ES-I3 (cell line): ENCODE data around the gene PMEPA1.

Experiments used
- H3K36me3 ChIP-seq: 2 replicates; pipeline ENCODE4 v1.6.1; 2013; ENCODE audit warnings: mild to moderate bottlenecking, low read length, control low read depth, moderate library complexity; ENCODE audit not compliant: insufficient read depth
- H3K4me1 ChIP-seq: 2 replicates; pipeline ENCODE4 v1.6.1; 2013; ENCODE audit warnings: mild to moderate bottlenecking, control low read depth, low read length; ENCODE audit not compliant: insufficient read depth
- H3K9ac ChIP-seq: 2 replicates; pipeline ENCODE4 v1.6.1; 2013; ENCODE audit warnings: low read depth, mild to moderate bottlenecking, low read length, moderate library complexity
- H3K9me3 ChIP-seq: 2 replicates; pipeline ENCODE4 v1.6.1; 2013; ENCODE audit warnings: mild to moderate bottlenecking, low read length, moderate library complexity; ENCODE audit not compliant: control insufficient read depth, insufficient read depth

Gene PMEPA1

GRCh38 chr20:57625978-57626377, 83.8 kb downstream of the PMEPA1 start:
- Histone ChIP-seq H3K4me1 (no peaks in the 10 kb centered on the region), H3K36me3 (no peaks in the 10 kb centered on the region), H3K9me3 (no peaks in the 10 kb centered on the region; the same call in 1 of the 2 replicates), H3K9ac (no peak overlapping the region)

GRCh38 chr20:57625181-57625958, 84.4 kb downstream of the PMEPA1 start:
- H3K36me3 ChIP-seq: no peaks in the 10 kb centered on the region
- no peaks in the 10 kb centered on the region for H3K4me1 ChIP-seq
- no peak overlapping the region for H3K9ac ChIP-seq
- no peaks in the 10 kb centered on the region; the same call in 1 of the 2 replicates for H3K9me3 ChIP-seq

- H3K36me3 ChIP-seq: no peaks in the 10 kb centered on the region
- no peaks in the 10 kb centered on the region for H3K4me1 ChIP-seq
- H3K9ac ChIP-seq: no peak overlapping the region
Observed at GRCh38 chr20:57624124-57624523, 85.7 kb downstream of the PMEPA1 start.

GRCh38 chr20:57622579-57623381, 87.0 kb downstream of the PMEPA1 start:
- no peak overlapping the region for H3K9ac ChIP-seq
- peaks cover 5% of the 10 kb centered on the region; the same call in 1 of the 2 replicates for H3K4me1 ChIP-seq
- H3K9me3 ChIP-seq: no peaks in the 10 kb centered on the region; the same call in 1 of the 2 replicates
- H3K36me3 ChIP-seq: no peaks in the 10 kb centered on the region

More at GRCh38 chr20:57624124-57624523, 85.7 kb downstream of the PMEPA1 start:
- H3K9me3 ChIP-seq: no peaks in the 10 kb centered on the region; the same call in 1 of the 2 replicates

- Histone ChIP-seq H3K9me3 (no peaks in the 10 kb centered on the region; the same call in 1 of the 2 replicates), H3K9ac (no peak overlapping the region), H3K4me1 (peaks cover 5% of the 10 kb centered on the region; the same call in 1 of the 2 replicates), H3K36me3 (no peaks in the 10 kb centered on the region)
Observed at GRCh38 chr20:57622201-57622570, 87.6 kb downstream of the PMEPA1 start.

- Histone ChIP-seq H3K9me3 (no peaks in the 10 kb centered on the region; the same call in 1 of the 2 replicates), H3K4me1 (peaks cover 5% of the 10 kb centered on the region; the same call in 1 of the 2 replicates), H3K36me3 (no peaks in the 10 kb centered on the region), H3K9ac (no peak overlapping the region)
Observed at GRCh38 chr20:57621421-57622200, 88.2 kb downstream of the PMEPA1 start.

GRCh38 chr20:57620999-57621398, 88.8 kb downstream of the PMEPA1 start:
- Histone ChIP-seq H3K4me1 (peaks cover 5% of the 10 kb centered on the region; the same call in 1 of the 2 replicates), H3K36me3 (no peaks in the 10 kb centered on the region), H3K9ac (no peak overlapping the region), H3K9me3 (no peaks in the 10 kb centered on the region; the same call in 1 of the 2 replicates)

GRCh38 chr20:57620274-57620990, 89.4 kb downstream of the PMEPA1 start, which contains the start of gene ZBP1:
Gene ZBP1 (minus strand): TSS chr20:57620426. CDS start chr20:57620295, 131 bp downstream.
- Histone ChIP-seq H3K9ac (no peak within 1 kb of the TSS), H3K4me1 (peaks cover 5% of the 10 kb centered on the region; the same call in 1 of the 2 replicates), H3K9me3 (no peaks in the 10 kb centered on the region), H3K36me3 (no peaks in the 10 kb centered on the region)

GRCh38 chr20:57619051-57619831, 90.6 kb downstream of the PMEPA1 start:
- H3K4me1 ChIP-seq: peaks cover 5% of the 10 kb centered on the region; the same call in 1 of the 2 replicates
- no peaks in the 10 kb centered on the region for H3K36me3 ChIP-seq
- H3K9ac ChIP-seq: no peak overlapping the region
- H3K9me3 ChIP-seq: no peaks in the 10 kb centered on the region

GRCh38 chr20:57618764-57619050, 91.1 kb downstream of the PMEPA1 start:
- H3K36me3 ChIP-seq: no peaks in the 10 kb centered on the region
- H3K4me1 ChIP-seq: peaks cover 5% of the 10 kb centered on the region; the same call in 1 of the 2 replicates
- no peak overlapping the region for H3K9ac ChIP-seq
- no peaks in the 10 kb centered on the region for H3K9me3 ChIP-seq

- no peaks in the 10 kb centered on the region for H3K36me3 ChIP-seq
- H3K4me1 ChIP-seq: peaks cover 5% of the 10 kb centered on the region; the same call in 1 of the 2 replicates
- H3K9me3 ChIP-seq: no peaks in the 10 kb centered on the region
- no peak overlapping the region for H3K9ac ChIP-seq
Observed at GRCh38 chr20:57618091-57618763, 91.6 kb downstream of the PMEPA1 start.

GRCh38 chr20:57617079-57617795, 92.6 kb downstream of the PMEPA1 start:
- peaks cover 5% of the 10 kb centered on the region; the same call in 1 of the 2 replicates for H3K4me1 ChIP-seq
- no peaks in the 10 kb centered on the region for H3K36me3 ChIP-seq
- H3K9ac ChIP-seq: no peak overlapping the region
- H3K9me3 ChIP-seq: no peaks in the 10 kb centered on the region
